PFSK-1 (cell line): ENCODE data around the gene TMEM151A.

Experiments used
- POLR2AphosphoS5 ChIP-seq: IDR thresholded peaks from 2 replicates; pipeline ENCODE4 v1.6.1; 2012; ENCODE audit warnings: low read depth, mild to moderate bottlenecking, control low read depth, low read length, moderate library complexity
- TAF1 ChIP-seq: IDR thresholded peaks from 2 replicates; pipeline ENCODE4 v1.6.1; 2012; ENCODE audit warnings: low read length, control low read depth, borderline replicate concordance; ENCODE audit not compliant: insufficient read depth
- TF ChIP-seq, protein P1 (sequence below), 2 experiments: IDR thresholded peaks; 2 replicates each; pipeline versions ENCODE4 v1.6.1 to v1.8.0; 2011 to 2012; ENCODE audit warnings: low read depth in 2 of 2, low read length in 2 of 2, control low read depth in 1 of 2, inconsistent platforms in 1 of 2, mild to moderate bottlenecking in 1 of 2, moderate library complexity in 1 of 2; ENCODE audit not compliant: insufficient read depth in 1 of 2

DNA sequence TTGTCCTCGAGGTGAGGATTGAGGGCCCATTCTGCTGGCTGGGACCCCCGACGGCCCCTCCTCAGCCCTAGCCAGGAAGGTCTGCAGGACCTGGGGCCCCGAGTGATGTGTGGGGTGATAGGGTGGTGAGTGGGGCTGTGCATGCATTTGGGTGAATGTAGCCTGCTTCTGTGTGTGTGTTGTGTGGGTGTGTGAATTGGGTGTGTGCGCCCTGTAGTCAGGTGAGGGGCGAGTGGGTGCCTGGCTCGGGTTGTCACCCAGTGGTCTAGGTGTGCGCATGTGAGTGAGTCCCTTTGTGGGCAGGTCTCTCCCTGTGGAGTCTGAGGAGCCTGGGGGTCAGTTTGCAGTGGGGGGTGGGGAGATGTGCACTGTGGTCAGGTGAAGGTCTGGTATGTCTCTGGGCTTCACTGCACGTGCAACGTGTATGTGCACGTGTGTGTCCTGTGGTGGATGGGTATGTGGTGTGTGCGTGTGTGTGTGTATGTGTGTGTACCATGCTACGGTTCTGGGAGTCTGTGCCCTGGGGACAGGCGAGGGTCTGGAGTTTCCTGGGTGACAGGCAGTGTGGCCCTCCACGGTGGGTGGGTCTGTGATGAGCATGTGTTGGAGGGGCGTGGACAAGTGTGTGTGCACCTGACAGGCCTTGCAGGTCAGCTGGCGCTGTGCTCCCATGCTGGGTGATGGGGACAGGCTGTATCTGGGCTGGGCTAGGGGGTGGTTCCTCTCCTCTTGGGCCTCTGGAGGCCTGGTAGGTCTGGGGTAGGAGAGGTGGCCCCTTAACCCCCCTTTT lies 1.0 kb downstream of the TMEM151A start:
- TF ChIP-seq POLR2AphosphoS5 = no peak
- TF ChIP-seq TAF1 = no peak
- TF ChIP-seq, protein P1, sequence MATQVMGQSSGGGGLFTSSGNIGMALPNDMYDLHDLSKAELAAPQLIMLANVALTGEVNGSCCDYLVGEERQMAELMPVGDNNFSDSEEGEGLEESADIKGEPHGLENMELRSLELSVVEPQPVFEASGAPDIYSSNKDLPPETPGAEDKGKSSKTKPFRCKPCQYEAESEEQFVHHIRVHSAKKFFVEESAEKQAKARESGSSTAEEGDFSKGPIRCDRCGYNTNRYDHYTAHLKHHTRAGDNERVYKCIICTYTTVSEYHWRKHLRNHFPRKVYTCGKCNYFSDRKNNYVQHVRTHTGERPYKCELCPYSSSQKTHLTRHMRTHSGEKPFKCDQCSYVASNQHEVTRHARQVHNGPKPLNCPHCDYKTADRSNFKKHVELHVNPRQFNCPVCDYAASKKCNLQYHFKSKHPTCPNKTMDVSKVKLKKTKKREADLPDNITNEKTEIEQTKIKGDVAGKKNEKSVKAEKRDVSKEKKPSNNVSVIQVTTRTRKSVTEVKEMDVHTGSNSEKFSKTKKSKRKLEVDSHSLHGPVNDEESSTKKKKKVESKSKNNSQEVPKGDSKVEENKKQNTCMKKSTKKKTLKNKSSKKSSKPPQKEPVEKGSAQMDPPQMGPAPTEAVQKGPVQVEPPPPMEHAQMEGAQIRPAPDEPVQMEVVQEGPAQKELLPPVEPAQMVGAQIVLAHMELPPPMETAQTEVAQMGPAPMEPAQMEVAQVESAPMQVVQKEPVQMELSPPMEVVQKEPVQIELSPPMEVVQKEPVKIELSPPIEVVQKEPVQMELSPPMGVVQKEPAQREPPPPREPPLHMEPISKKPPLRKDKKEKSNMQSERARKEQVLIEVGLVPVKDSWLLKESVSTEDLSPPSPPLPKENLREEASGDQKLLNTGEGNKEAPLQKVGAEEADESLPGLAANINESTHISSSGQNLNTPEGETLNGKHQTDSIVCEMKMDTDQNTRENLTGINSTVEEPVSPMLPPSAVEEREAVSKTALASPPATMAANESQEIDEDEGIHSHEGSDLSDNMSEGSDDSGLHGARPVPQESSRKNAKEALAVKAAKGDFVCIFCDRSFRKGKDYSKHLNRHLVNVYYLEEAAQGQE (IDR thresholded peaks at IDR 0.05; ENCODE audit: insufficient read depth in 1 of 2, low read depth in 2 of 2, low read length in 2 of 2) = no peak
